Small intestine (tissue), 16 donors: ENCODE results near the gene PTGIS. TPM values are rescaled to one million over a fixed set of nuclear protein-coding genes. Genes with fewer than 3 reads are reported as not detected.
A peak's percentile ranks its signal among the peaks of the same experiment; 100 is the strongest.
"Not testable (repeated sequence)": the region's sequence is repeated elsewhere in the genome, so short reads cannot be mapped to it uniquely, and the experiment has no call there.

ENCODE experiments used
- DNase-seq, 2 donors: peaks; one replicate each; pipeline versions ENCODE4 v3.0.0 to v3.0.0-alpha.2; 2013
- FAIRE-seq: peaks from 2 replicates; lab custom pipeline; 2012; peaks lifted over from hg19 to GRCh38; lab: Jason Lieb, UNC
- H3K27ac ChIP-seq, 3 donors: one replicate each; pipeline ENCODE4 v1.5.1; 2013; ENCODE audit warnings: low read length in 2 of 3, mild to moderate bottlenecking in 2 of 3, control low read depth in 1 of 3, inconsistent platforms in 1 of 3, low read depth in 1 of 3, moderate library complexity in 1 of 3
- H3K27me3 ChIP-seq, 3 donors: one replicate each; pipeline ENCODE4 v1.6.1; 2013; ENCODE audit warnings: low read length in 3 of 3, inconsistent platforms in 1 of 3; ENCODE audit not compliant: control insufficient read depth in 3 of 3, insufficient read depth in 3 of 3
- H3K36me3 ChIP-seq, 3 donors: one replicate each; pipeline ENCODE4 v1.6.1; 2013; ENCODE audit warnings: low read length in 3 of 3, inconsistent platforms in 1 of 3, low read depth in 1 of 3, mild to moderate bottlenecking in 1 of 3, moderate library complexity in 1 of 3; ENCODE audit not compliant: control insufficient read depth in 3 of 3, insufficient read depth in 2 of 3
- H3K4me1 ChIP-seq, 3 donors: one replicate each; pipeline ENCODE4 v1.6.1; 2013; ENCODE audit warnings: low read length in 2 of 3, inconsistent platforms in 1 of 3, low read depth in 1 of 3, mild to moderate bottlenecking in 1 of 3, moderate library complexity in 1 of 3; ENCODE audit not compliant: control insufficient read depth in 3 of 3, insufficient read depth in 2 of 3
- H3K4me3 ChIP-seq, 3 donors: one replicate each; pipeline ENCODE4 v1.5.1; 2013; ENCODE audit warnings: low read length in 3 of 3, control low read depth in 1 of 3, inconsistent platforms in 1 of 3, low read depth in 1 of 3, mild to moderate bottlenecking in 1 of 3, moderate library complexity in 1 of 3
- H3K9me3 ChIP-seq, 2 donors: one replicate each; pipeline ENCODE4 v1.6.1; 2013; ENCODE audit warnings: low read depth in 1 of 2, low read length in 1 of 2; ENCODE audit not compliant: control insufficient read depth in 2 of 2, insufficient read depth in 1 of 2
- WGBS, 3 donors: extraction: QIAGEN DNeasy Blood & Tissue Kit; methylation state at CpG; one replicate each; pipeline ENCODE4 v1.1.7; 2013; 5-methylcytosine and 5-hydroxymethylcytosine counted together
- long read RNA-seq, 10 donors: transcript quantifications; one replicate each; lab custom pipeline, GENCODE V29; 2026
- polyA plus RNA-seq, 4 donors: library from polyadenylated mRNA; stranded (reverse) in 3 of 4; unstranded in 1 of 4; fragments of 200-250 nt in 3 of 4; fragments of 120-200 nt in 1 of 4; gene quantifications; one replicate each; pipeline versions ENCODE4 v1.2.1 to v1.2.3, GENCODE V29; 2013
- donor health status: healthy with polysubstance abuse.
- donor health status: control.
- donor health status: control.
- donor health status: Bipolar disorder and iron deficiency.
- donor health status: healthy.

Gene PTGIS
- 10 to 100 TPM in 1 of 4 donors, 1 to 10 TPM in 1, under 1 TPM in 2; 0.22 to 15.1 (median 4.4) TPM for polyA plus RNA-seq
- long read RNA-seq, donor 1 = 0 reads
- long read RNA-seq, donor 2 = 0 reads
- long read RNA-seq, donor 3, full-length matches to known transcripts = 1 of 1 reads
- long read RNA-seq, donor 3, partial matches to known transcripts = 0 of 1 reads
- long read RNA-seq, donor 3, other reads (novel, unspliced or antisense) = 0 of 1 reads
- long read RNA-seq, donor 4 = 0 reads
- long read RNA-seq, donor 5, full-length matches to known transcripts = 1 of 1 reads
- long read RNA-seq, donor 5, partial matches to known transcripts = 0 of 1 reads
- long read RNA-seq, donor 5, other reads (novel, unspliced or antisense) = 0 of 1 reads
- long read RNA-seq, donor 6 = 0 reads
- long read RNA-seq, donor 7, full-length matches to known transcripts = 1 of 1 reads
- long read RNA-seq, donor 7, partial matches to known transcripts = 0 of 1 reads
- long read RNA-seq, donor 7, other reads (novel, unspliced or antisense) = 0 of 1 reads
- long read RNA-seq, donor 8 = 0 reads
- long read RNA-seq, donor 9 = 0 reads
- long read RNA-seq, donor 10, partial matches to known transcripts = 5 of 5 reads
- long read RNA-seq, donor 10, other reads (novel, unspliced or antisense) = 0 of 5 reads

GRCh38 chr20:49567421-49568277 lies at the start of gene PTGIS:
TSS of gene PTGIS (minus strand) at chr20:49568137. CDS start at chr20:49568116, 21 bp downstream.
- H3K27ac ChIP-seq = peak within 1 kb of the TSS in 2 of 3 donors; percentile 38 to 47
- H3K36me3 ChIP-seq = peaks cover 0 to 8% (median 0%) of the 10 kb centered on the region in 3 donors
- peak in 1 of 2 donors; percentile 63 for DNase-seq
- FAIRE-seq = no peak
- H3K9me3 ChIP-seq = no peaks in the 10 kb centered on the region
- peak within 1 kb of the TSS in 2 of 3 donors; percentile 24 to 65 for H3K4me3 ChIP-seq
- peaks cover 0 to 11% (median 0%) of the 10 kb centered on the region in 3 donors for H3K4me1 ChIP-seq
- peaks cover 0 to 3% (median 0%) of the 10 kb centered on the region in 3 donors for H3K27me3 ChIP-seq
- WGBS, 3 donors = 13 to 38% (median 27%) methylated on average over 33 to 70 of the region's 70 CpGs

DNA sequence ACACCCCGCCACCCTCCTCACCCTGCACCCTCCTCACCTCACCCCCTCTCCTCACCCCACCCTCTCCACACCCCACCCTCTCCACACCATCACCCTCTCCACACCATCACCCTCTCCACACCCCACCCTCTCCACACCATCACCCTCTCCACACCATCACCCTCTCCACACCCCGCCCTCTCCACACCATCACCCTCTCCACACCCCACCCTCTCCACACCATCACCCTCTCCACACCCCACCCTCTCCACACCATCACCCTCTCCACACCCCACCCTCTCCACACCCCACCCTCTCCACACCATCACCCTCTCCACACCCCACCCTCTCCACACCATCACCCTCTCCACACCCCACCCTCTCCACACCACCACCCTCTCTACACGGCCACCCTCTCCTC lies 49.5 kb upstream of the PTGIS start:
- DNase-seq = not testable (repeated sequence)

GRCh38 chr20:49616154-49617007 lies 48.4 kb upstream of the PTGIS start:
- peaks cover 0 to 4% (median 0%) of the 10 kb centered on the region in 3 donors for H3K36me3 ChIP-seq
- FAIRE-seq (no peak), DNase-seq (peak in 1 of 2 donors; percentile 41)
- H3K27ac ChIP-seq = peak overlapping the region; percentile 12 to 72 (median 58)
- H3K9me3 ChIP-seq = peaks cover 0 to 3% of the 10 kb centered on the region in 2 donors
- WGBS, 3 donors = 87 to 88% (median 87%) methylated on average over 11 of the region's 11 CpGs
- H3K27me3 ChIP-seq = no peaks in the 10 kb centered on the region
- no peak overlapping the region for H3K4me3 ChIP-seq
- H3K4me1 ChIP-seq = peaks cover 0 to 22% (median under 1%) of the 10 kb centered on the region in 3 donors

More for the DNA sequence above, 49.5 kb upstream of the PTGIS start:
- WGBS, 3 donors = 34 to 63% (median 53%) methylated on average over 2 to 3 of the region's 3 CpGs
- H3K9me3 ChIP-seq, H3K4me3 ChIP-seq, H3K27ac ChIP-seq, H3K27me3 ChIP-seq, FAIRE-seq, H3K36me3 ChIP-seq: not testable (repeated sequence)
- peaks cover 0 to 20% (median 0%) of the 10 kb centered on the region in 3 donors for H3K4me1 ChIP-seq

- H3K4me3 ChIP-seq = no peak overlapping the region
- DNase-seq (peak; percentile 76 to 94), FAIRE-seq (no peak)
- H3K4me1 ChIP-seq = peaks cover 0 to 30% (median 2%) of the 10 kb centered on the region in 3 donors
- peak overlapping the region; percentile 12 to 72 (median 58) for H3K27ac ChIP-seq
- peaks cover 0 to 4% (median 0%) of the 10 kb centered on the region in 3 donors for H3K36me3 ChIP-seq
- no peaks in the 10 kb centered on the region for H3K27me3 ChIP-seq
- 37 to 63% (median 38%) methylated on average over 14 to 15 of the region's 15 CpGs for whole genome bisulfite sequencing, 3 donors
- peaks cover 0 to 3% of the 10 kb centered on the region in 2 donors for H3K9me3 ChIP-seq
Measured at GRCh38 chr20:49615401-49616153, 47.6 kb upstream of the PTGIS start.

DNA sequence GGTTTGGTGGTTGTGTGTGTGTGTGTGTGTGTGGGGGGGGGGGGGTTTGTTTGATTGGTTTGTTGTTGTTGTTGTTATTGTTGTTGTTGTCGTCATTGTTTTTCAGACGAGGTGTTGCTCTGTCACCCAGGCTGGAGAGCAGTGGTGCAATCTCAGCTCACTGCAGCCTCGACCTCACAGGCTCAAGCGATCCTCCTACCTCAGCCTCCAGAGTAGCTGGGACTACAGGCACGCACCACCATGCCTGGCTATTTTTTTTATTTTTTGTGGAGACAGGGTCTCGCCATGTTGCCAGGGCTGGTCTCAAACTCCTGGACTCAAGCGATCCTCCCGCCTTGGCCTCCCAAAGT lies 47.1 kb upstream of the PTGIS start:
- H3K36me3 ChIP-seq, FAIRE-seq, H3K9me3 ChIP-seq, DNase-seq, H3K27me3 ChIP-seq, H3K4me3 ChIP-seq: not testable (repeated sequence)
- WGBS, 3 donors = 93 to 94% (median 93%) methylated on average over 7 to 8 of the region's 8 CpGs
- Histone ChIP-seq H3K27ac (peak overlapping the region in 1 of 3 donors; percentile 58), H3K4me1 (peaks cover 0 to 32% (median 2%) of the 10 kb centered on the region in 3 donors)

- no peak overlapping the region for H3K4me3 ChIP-seq
- peaks cover 0 to 3% of the 10 kb centered on the region in 2 donors for H3K9me3 ChIP-seq
- peaks cover 0 to 4% (median 0%) of the 10 kb centered on the region in 3 donors for H3K36me3 ChIP-seq
- peaks cover 0 to 32% (median 2%) of the 10 kb centered on the region in 3 donors for H3K4me1 ChIP-seq
- FAIRE-seq (no peak), DNase-seq (peak in 1 of 2 donors; percentile 42)
- H3K27me3 ChIP-seq = no peaks in the 10 kb centered on the region
- WGBS, 3 donors = 72 to 81% (median 72%) methylated on average over 13 of the region's 13 CpGs
- H3K27ac ChIP-seq = peak overlapping the region in 1 of 3 donors; percentile 33
Measured at GRCh38 chr20:49614338-49615050, 46.6 kb upstream of the PTGIS start.
